ENCODE results near the gene YDJC. TPM values are rescaled to one million over a fixed set of nuclear protein-coding genes. Genes with fewer than 3 reads are reported as not detected.

YDJC gene
- total RNA-seq, 1 experiment from 2014 or later, result 79.4 TPM

GRCh38 chr22:21677606-21678443 is 48.0 kb upstream of the YDJC start:
- no peak overlapping the region for H3K9ac ChIP-seq (ENCODE audit: low read length)
- no peaks in the 10 kb centered on the region for H3K79me2 ChIP-seq (ENCODE audit: low read length)
- no peaks in the 10 kb centered on the region for H4K20me1 ChIP-seq (ENCODE audit: low read length)
- no peak for DNase-seq
- POLR2A ChIA-PET (ENCODE audit: unreplicated experiment), result interaction anchor here (0.6 kb wide), 1 partner anchor 81 kb away, joined by 3 read pairs; no protein-coding TSS in a partner anchor
- TF ChIP-seq EZH2 (IDR thresholded peaks at IDR 0.05; ENCODE audit: low read length, unreplicated experiment) (no peak), EZH2phosphoT487 (IDR thresholded peaks at IDR 0.05; ENCODE audit: borderline replicate concordance, low read length) (no peak)
- TF ChIP-seq, protein P1, sequence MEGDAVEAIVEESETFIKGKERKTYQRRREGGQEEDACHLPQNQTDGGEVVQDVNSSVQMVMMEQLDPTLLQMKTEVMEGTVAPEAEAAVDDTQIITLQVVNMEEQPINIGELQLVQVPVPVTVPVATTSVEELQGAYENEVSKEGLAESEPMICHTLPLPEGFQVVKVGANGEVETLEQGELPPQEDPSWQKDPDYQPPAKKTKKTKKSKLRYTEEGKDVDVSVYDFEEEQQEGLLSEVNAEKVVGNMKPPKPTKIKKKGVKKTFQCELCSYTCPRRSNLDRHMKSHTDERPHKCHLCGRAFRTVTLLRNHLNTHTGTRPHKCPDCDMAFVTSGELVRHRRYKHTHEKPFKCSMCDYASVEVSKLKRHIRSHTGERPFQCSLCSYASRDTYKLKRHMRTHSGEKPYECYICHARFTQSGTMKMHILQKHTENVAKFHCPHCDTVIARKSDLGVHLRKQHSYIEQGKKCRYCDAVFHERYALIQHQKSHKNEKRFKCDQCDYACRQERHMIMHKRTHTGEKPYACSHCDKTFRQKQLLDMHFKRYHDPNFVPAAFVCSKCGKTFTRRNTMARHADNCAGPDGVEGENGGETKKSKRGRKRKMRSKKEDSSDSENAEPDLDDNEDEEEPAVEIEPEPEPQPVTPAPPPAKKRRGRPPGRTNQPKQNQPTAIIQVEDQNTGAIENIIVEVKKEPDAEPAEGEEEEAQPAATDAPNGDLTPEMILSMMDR (conservative IDR thresholded peaks at IDR 0.05; ENCODE audit: low read depth, low read length), result no peak
- H3K9me2 ChIP-seq (replicated peaks; ENCODE audit: low read length), result no peaks in the 10 kb centered on the region
- CTCF ChIA-PET, result no interaction called here
- intact Hi-C loops (cut with micrococcal nuclease), result no loop called here
- no peaks in the 10 kb centered on the region for H3K27me3 ChIP-seq (ENCODE audit: low read length)
- no peak overlapping the region for H2AFZ ChIP-seq (ENCODE audit: low read length)
- no TSS peak for BruUV-seq (replicated peaks)
- H3K4me3 ChIP-seq (ENCODE audit: low read length), result no peak overlapping the region
- no peak overlapping the region for H3K4me2 ChIP-seq (ENCODE audit: low read length)
- H3K36me3 ChIP-seq (ENCODE audit: low read depth, low read length), result no peaks in the 10 kb centered on the region
- no peaks in the 10 kb centered on the region for H3K4me1 ChIP-seq (ENCODE audit: insufficient read depth, low read length)
- no peak for ATAC-seq
- no peaks in the 10 kb centered on the region for H3K9me3 ChIP-seq (ENCODE audit: low read length)
- H3K27ac ChIP-seq (ENCODE audit: low read length), result no peak overlapping the region
- H3F3A ChIP-seq (ENCODE audit: low read length, unreplicated experiment), result no peaks in the 10 kb centered on the region

- Histone ChIP-seq H3K27ac (ENCODE audit: low read length) (no peak overlapping the region), H3K4me2 (ENCODE audit: low read length) (no peak overlapping the region), H3K9me3 (ENCODE audit: low read length) (no peaks in the 10 kb centered on the region), H3F3A (ENCODE audit: low read length, unreplicated experiment) (no peaks in the 10 kb centered on the region), H2AFZ (ENCODE audit: low read length) (no peak overlapping the region), H3K4me3 (ENCODE audit: low read length) (no peak overlapping the region), H3K9me2 (replicated peaks; ENCODE audit: low read length) (no peaks in the 10 kb centered on the region), H3K36me3 (ENCODE audit: low read depth, low read length) (no peaks in the 10 kb centered on the region; the same call in 1 of the 2 replicates), H3K9ac (ENCODE audit: low read length) (no peak overlapping the region), H3K4me1 (ENCODE audit: insufficient read depth, low read length) (peaks cover 1% of the 10 kb centered on the region; the same call in 1 of the 2 replicates), H3K79me2 (ENCODE audit: low read length) (0 out of 2 replicates have a peak, but pooled peaks cover 2% of the 10 kb centered on the region), H4K20me1 (ENCODE audit: low read length) (no peaks in the 10 kb centered on the region), H3K27me3 (ENCODE audit: low read length) (no peaks in the 10 kb centered on the region)
- POLR2A ChIA-PET (ENCODE audit: unreplicated experiment), result no interaction called here
- ATAC-seq (no peak), DNase-seq (no peak)
- no TSS peak for BruUV-seq (replicated peaks)
- TF ChIP-seq, protein P1 (conservative IDR thresholded peaks at IDR 0.05; ENCODE audit: low read depth, low read length), result no peak
- TF ChIP-seq EZH2phosphoT487 (IDR thresholded peaks at IDR 0.05; ENCODE audit: borderline replicate concordance, low read length) (no peak), EZH2 (IDR thresholded peaks at IDR 0.05; ENCODE audit: low read length, unreplicated experiment) (no peak)
- CTCF ChIA-PET, result no interaction called here
- intact Hi-C loops (cut with micrococcal nuclease), result no loop called here
These were observed 44.9 kb upstream of the YDJC start for GRCh38 chr22:21674638-21675245.
